ACHN (cell line): ENCODE data around the gene SPSB1.

Source experiments
- DNase-seq: peaks from one replicate; pipeline ENCODE4 v3.0.0-alpha.2; 2015
- in situ Hi-C: cut with HindIII; loops from 2 replicates; pipeline ENCODE4 v1.10.0; 2017; ENCODE audit warnings: low sequenced_read_pairs, low pct_ligation_motif_present, low pct_unique_long_range_greater_than_20kb

Gene SPSB1

GRCh38 chr1:9256332-9256731 is 36.4 kb upstream of the SPSB1 start:
- DNase-seq: no peak
- in situ Hi-C loops: no loop called here

- in situ Hi-C loops: no loop called here
- DNase-seq: no peak
Observed at GRCh38 chr1:9257851-9258250, 34.8 kb upstream of the SPSB1 start.

DNA sequence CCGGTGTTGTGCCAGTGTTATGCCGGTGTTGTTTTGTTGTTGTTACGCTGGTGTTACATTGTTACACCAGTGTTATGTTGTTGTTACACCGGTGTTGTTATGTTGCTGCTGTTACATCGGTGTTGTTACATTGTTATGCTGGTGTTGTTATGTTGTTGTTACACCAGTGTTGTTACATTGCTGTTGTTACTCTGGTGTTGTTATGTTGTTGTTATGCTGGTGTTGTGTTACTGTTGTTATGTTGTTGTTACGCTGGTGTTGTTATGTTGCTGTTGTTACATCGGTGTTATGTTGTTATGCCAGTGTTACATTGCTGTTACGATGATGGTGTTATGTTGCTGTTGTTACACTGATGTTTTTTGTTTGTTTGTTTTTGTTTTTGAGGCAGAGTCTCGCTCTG is 34.1 kb upstream of the SPSB1 start:
- in situ Hi-C loops: no loop called here
- DNase-seq: no peak

DNA sequence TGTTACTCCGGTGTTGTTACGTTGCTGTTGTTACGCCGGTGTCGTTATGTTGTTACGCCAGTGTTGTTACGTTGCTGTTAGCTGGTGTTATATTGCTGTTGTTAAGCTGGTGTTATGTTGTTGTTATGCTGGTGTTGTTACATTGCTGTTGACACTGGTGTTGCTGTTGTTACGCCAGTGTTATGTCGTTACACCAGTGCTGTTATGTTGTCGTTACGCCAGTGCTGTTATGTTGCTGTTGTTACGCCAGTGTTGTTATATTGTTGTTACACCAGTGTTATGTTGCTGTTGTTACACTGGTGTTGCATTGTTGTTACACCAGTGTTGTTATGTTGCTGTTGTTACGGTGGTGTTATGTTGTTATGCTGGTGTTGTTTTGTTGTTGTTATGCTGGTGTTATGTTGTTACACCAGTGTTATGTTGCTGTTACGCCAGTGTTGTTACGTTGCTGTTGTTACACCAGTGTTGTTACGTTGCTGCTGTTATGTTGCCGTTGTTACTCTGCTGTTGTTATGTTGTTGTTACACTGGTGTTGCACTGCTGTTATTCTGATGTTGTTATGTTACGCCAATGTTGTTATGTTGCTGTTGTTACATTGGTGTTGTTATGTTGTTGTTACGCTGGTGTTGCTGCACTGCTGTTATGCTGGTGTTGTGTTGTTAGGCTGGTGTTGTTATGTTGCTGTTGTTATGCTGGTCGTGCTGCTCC is 32.5 kb upstream of the SPSB1 start:
- in situ Hi-C loops: no loop called here
- no peak for DNase-seq

- DNase-seq: no peak
- in situ Hi-C loops: no loop called here
Observed at GRCh38 chr1:9261496-9261895, 31.2 kb upstream of the SPSB1 start.

- DNase-seq: no peak
- in situ Hi-C loops: no loop called here
Observed at GRCh38 chr1:9262096-9262986, 30.4 kb upstream of the SPSB1 start.

GRCh38 chr1:9263276-9263855 is 29.3 kb upstream of the SPSB1 start:
- no peak for DNase-seq
- in situ Hi-C loops: no loop called here

DNA sequence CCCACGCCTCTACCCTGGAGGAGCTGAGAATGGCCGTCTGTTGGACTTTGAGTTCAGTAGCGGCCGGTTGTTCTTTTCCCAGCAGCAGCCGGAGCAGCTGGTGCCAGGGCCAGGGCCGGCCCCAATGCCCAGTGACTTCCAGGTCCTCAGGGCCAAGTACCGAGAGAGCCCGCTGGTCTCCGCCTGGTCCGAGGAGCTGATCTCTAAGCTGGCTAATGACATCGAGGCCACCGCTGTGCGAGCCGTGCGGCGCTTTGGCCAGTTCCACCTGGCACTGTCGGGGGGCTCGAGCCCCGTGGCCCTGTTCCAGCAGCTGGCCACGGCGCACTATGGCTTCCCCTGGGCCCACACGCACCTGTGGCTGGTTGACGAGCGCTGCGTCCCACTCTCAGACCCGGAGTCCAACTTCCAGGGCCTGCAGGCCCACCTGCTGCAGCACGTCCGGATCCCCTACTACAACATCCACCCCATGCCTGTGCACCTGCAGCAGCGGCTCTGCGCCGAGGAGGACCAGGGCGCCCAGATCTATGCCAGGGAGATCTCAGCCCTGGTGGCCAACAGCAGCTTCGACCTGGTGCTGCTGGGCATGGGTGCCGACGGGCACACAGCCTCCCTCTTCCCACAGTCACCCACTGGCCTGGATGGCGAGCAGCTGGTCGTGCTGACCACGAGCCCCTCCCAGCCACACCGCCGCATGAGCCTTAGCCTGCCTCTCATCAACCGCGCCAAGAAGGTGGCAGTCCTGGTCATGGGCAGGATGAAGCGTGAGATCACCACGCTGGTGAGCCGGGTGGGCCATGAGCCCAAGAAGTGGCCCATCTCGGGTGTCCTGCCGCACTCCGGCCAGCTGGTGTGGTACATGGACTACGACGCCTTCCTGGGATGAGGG is 28.5 kb upstream of the SPSB1 start:
- in situ Hi-C loops: no loop called here
- DNase-seq: no peak

DNA sequence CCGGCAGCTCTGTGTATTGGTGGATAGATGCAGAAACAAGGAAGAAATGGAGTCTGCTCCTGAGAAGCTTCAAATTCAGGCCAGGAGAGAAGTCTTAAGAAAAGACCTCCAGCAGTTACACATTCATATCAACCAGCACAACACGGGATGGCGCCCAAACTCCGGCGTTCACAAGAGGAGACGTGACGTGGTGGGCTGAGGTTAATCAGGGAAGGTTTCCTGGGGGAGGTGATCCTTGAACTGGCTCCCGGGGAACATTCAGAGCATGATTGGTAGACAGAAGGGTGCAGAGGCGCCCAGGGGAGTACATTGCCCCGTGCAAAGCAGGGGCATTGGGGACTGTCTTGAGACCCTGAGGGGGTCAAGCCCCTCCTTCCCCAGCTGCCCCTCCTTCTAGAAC is 27.7 kb upstream of the SPSB1 start:
- in situ Hi-C loops: no loop called here
- no peak for DNase-seq

DNA sequence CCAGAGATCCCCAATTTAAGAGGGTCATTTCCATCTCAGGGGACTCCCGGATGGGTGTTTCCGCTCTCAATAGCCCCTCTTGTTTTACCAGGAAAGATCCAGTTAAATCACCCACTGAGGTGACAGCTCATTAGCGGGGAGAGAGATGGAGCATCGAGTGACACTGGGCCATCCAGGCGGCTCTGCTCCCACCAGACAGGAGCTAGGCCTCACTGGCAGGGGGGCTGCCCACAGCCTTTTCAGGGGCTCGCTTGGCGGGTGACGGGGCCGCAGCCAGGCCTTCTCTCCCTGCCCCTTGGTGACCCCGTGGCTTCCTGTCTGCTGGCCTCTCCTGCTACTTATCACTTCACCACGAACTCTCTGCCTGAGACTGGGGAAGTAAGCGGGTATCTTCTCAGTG is 26.7 kb upstream of the SPSB1 start:
- in situ Hi-C loops: no loop called here

DNA sequence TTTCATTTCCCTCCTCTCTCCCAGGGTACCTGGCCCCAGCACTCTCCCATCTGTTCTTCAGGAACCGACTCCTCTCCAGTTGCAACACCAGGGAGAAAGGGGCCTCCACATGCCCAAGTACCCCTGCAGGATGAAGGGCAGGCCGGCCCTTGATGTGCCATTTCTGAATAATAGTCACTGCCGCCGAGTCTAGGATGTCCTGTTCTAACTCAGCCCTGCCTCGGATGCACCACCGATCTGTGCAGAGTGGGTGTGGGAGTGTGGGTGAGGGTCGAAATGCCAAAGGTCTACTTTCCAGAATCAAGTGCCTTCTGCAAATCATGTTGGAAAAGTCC is 25.4 kb upstream of the SPSB1 start:
- in situ Hi-C loops: no loop called here
- no peak for DNase-seq

More for the DNA sequence above, 26.7 kb upstream of the SPSB1 start:
- no peak for DNase-seq

DNA sequence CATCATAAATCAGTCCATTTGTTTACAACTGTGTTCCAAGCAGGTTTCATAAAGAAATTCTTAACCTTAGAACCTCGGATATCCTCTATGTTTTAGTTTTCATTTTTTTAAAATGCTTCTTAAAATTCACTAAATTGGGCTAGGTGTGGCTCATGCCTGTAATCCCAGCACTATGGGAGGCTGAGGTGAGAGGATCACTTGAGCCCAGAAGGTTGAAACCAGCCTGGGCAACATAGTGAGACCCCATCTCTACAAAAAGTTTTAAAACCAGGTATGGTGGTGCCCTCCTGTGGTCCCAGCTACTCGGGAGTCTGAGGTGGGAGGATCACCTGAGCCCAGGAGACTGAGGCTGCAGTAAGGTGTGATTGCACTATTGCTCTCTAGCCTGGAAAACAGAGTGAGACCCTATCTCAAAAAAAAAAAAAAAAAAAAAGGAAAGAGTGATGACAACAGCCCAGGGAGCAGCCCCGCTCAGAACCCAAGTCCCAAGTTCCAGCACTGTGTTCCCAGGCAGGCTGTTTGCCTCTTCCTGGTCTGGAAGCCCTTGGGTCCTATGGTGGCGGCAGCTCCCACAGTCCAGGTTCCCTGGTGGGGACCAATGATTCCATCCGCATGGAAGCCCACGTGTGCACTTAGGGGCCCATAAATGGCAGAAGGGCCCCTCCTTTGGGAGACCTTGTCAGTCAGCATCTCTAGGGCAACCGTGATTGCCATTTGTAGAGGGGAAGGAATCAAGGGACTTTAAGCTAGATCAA is 24.7 kb upstream of the SPSB1 start:
- in situ Hi-C loops: no loop called here
- no peak for DNase-seq

- no peak for DNase-seq
- in situ Hi-C loops: no loop called here
Observed at GRCh38 chr1:9269078-9269501, 23.6 kb upstream of the SPSB1 start.

DNA sequence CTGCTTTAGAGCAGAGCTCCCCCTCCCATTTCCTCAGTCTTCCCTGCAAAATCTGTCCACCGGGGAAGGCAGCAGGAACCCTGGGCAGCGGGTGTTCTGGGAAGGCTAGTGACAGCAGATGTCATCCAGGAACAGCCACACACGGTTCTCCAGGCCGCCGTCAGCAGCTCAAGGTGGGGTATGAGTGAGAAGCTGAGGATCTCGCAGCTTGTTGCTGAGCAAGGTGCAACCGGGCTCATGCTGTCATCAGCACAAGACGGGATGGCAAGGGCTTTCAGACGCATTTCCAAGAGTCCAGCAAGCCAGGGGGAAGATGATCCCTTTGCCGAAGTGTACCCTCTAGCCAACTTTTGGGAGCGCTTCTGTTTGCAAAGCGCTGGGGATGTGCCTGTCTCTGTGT is 23.0 kb upstream of the SPSB1 start:
- in situ Hi-C loops: no loop called here
- no peak for DNase-seq

- no peak for DNase-seq
- in situ Hi-C loops: no loop called here
Observed at GRCh38 chr1:9270290-9270883, 22.3 kb upstream of the SPSB1 start.

DNA sequence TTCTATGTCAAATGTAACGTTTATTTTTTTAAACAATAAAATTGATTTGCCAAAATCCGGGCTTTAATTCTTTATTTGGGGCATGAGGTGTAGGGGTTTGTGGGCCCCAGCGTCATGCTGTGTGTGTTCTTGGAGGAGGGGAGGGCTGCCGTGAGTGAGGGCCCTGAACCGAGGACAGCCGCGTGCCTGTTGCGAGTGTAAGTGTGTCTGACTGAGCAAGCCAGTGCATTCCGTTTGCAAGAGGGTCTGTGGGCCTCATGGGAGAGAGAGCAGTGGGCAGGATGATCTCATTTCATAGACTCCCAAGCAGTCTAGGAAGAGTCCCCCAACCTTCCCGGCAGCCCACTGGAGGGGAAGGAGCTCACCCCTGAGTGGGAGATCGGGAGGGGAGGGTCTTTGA is 21.4 kb upstream of the SPSB1 start:
- no peak for DNase-seq
- in situ Hi-C loops: no loop called here

GRCh38 chr1:9271861-9272595 is 20.7 kb upstream of the SPSB1 start:
- in situ Hi-C loops: no loop called here
- no peak for DNase-seq
